ENCODE data around the gene MRPL51. TPM values are rescaled to one million over a fixed set of nuclear protein-coding genes. Genes with fewer than 3 reads are reported as not detected.

MRPL51 gene
- total RNA-seq, 2 experiments from 2014 or later: 152 to 338 TPM

- peaks cover 12% of the 10 kb centered on the region; the same call in 1 of the 2 replicates for H4K20me1 ChIP-seq (ENCODE audit: insufficient read depth, low read length)
- BruUV-seq (replicated peaks): no TSS peak
- POLR2A ChIA-PET: interaction anchor here (0.9 to 2.2 kb wide), 5 partner anchors 20 to 97 kb away, joined by 3 to 19 read pairs (median 4); partner anchors contain the start of gene CD27
- intact Hi-C loops (cut with micrococcal nuclease; ENCODE audit: unreplicated experiment): loop anchor here (5.0 kb wide), 1 partner anchor 142 kb away; no protein-coding TSS in a partner anchor
- H3K4me3 ChIP-seq (ENCODE audit: low read depth, low read length, poor library complexity, severe bottlenecking): no peak overlapping the region
- peaks cover 73% of the 10 kb centered on the region for H3K4me1 ChIP-seq (ENCODE audit: insufficient read depth, low read length, poor library complexity, severe bottlenecking)
- no peak for DNase-seq (ENCODE audit: low spot score)
- H3K79me2 ChIP-seq (ENCODE audit: insufficient read depth, low read depth, low read length): peaks cover 17% of the 10 kb centered on the region
- TF ChIP-seq CTCF (conservative IDR thresholded peaks at IDR 0.05; ENCODE audit: low read length) (no peak), EZH2phosphoT487 (IDR thresholded peaks at IDR 0.05; ENCODE audit: borderline replicate concordance, low read depth, low read length) (no peak)
- CTCF ChIA-PET (ENCODE audit: unreplicated experiment): interaction anchor here (1.0 to 1.9 kb wide), 2 partner anchors 40 to 97 kb away, joined by 3 to 34 read pairs; no protein-coding TSS in a partner anchor
- H2AFZ ChIP-seq (ENCODE audit: low read length): no peak overlapping the region
- 0 out of 2 replicates have a peak, but pooled peaks cover 5% of the 10 kb centered on the region for H3K9me3 ChIP-seq (ENCODE audit: low read length)
- H3K36me3 ChIP-seq (ENCODE audit: insufficient read depth, low read length): peaks cover 93% of the 10 kb centered on the region
- H3K27ac ChIP-seq (ENCODE audit: low read depth, low read length, poor library complexity, severe bottlenecking): no peak overlapping the region
- no peaks in the 10 kb centered on the region for H3K9me2 ChIP-seq (ENCODE audit: insufficient read depth, low read length)
- H3K4me2 ChIP-seq (ENCODE audit: low read length): no peak overlapping the region
These were observed 28.5 kb downstream of the MRPL51 start for GRCh38 chr12:6464531-6464930.

GRCh38 chr12:6463858-6464257 is 29.2 kb downstream of the MRPL51 start:
- intact Hi-C loops (cut with micrococcal nuclease; ENCODE audit: unreplicated experiment): loop anchor here (5.0 kb wide), 1 partner anchor 142 kb away; no protein-coding TSS in a partner anchor
- Histone ChIP-seq H3K79me2 (ENCODE audit: insufficient read depth, low read depth, low read length) (peaks cover 10% of the 10 kb centered on the region), H3K9me3 (ENCODE audit: low read length) (0 out of 2 replicates have a peak, but pooled peaks cover 5% of the 10 kb centered on the region), H3K27ac (ENCODE audit: low read depth, low read length, poor library complexity, severe bottlenecking) (peak overlapping the region; percentile 93), H3K9me2 (ENCODE audit: insufficient read depth, low read length) (no peaks in the 10 kb centered on the region), H3K4me3 (ENCODE audit: low read depth, low read length, poor library complexity, severe bottlenecking) (no peak overlapping the region), H3K4me1 (ENCODE audit: insufficient read depth, low read length, poor library complexity, severe bottlenecking) (peaks cover 66% of the 10 kb centered on the region), H2AFZ (ENCODE audit: low read length) (no peak overlapping the region), H3K36me3 (ENCODE audit: insufficient read depth, low read length) (peaks cover 93% of the 10 kb centered on the region), H3K4me2 (ENCODE audit: low read length) (peak overlapping the region; percentile 80; the same call in 1 of the 2 replicates), H4K20me1 (ENCODE audit: insufficient read depth, low read length) (0 out of 2 replicates have a peak, but pooled peaks cover 6% of the 10 kb centered on the region)
- BruUV-seq (replicated peaks): no TSS peak
- no peak for DNase-seq (ENCODE audit: low spot score)
- TF ChIP-seq EZH2phosphoT487 (IDR thresholded peaks at IDR 0.05; ENCODE audit: borderline replicate concordance, low read depth, low read length) (no peak), CTCF (conservative IDR thresholded peaks at IDR 0.05; ENCODE audit: low read length) (no peak)
- CTCF ChIA-PET (ENCODE audit: unreplicated experiment): interaction anchor here (0.5 to 1.4 kb wide), 3 partner anchors 13 to 96 kb away, joined by 3 to 6 read pairs (median 3); no protein-coding TSS in a partner anchor
- POLR2A ChIA-PET: interaction anchor here (0.6 to 8.2 kb wide), 8 partner anchors 12 to 125 kb away, joined by 3 to 112 read pairs (median 5); partner anchors contain the start of gene CD27

- Histone ChIP-seq H3K9me2 (ENCODE audit: insufficient read depth, low read length) (no peaks in the 10 kb centered on the region), H4K20me1 (ENCODE audit: insufficient read depth, low read length) (no peaks in the 10 kb centered on the region), H3K4me3 (ENCODE audit: low read depth, low read length, poor library complexity, severe bottlenecking) (no peak overlapping the region), H3K36me3 (ENCODE audit: insufficient read depth, low read length) (peaks cover 93% of the 10 kb centered on the region), H3K27ac (ENCODE audit: low read depth, low read length, poor library complexity, severe bottlenecking) (peak overlapping the region; percentile 93), H2AFZ (ENCODE audit: low read length) (no peak overlapping the region), H3K4me1 (ENCODE audit: insufficient read depth, low read length, poor library complexity, severe bottlenecking) (peaks cover 59% of the 10 kb centered on the region), H3K79me2 (ENCODE audit: insufficient read depth, low read depth, low read length) (peaks cover 4% of the 10 kb centered on the region), H3K9me3 (ENCODE audit: low read length) (0 out of 2 replicates have a peak, but pooled peaks cover 3% of the 10 kb centered on the region), H3K4me2 (ENCODE audit: low read length) (peak overlapping the region; percentile 80; the same call in 1 of the 2 replicates)
- CTCF ChIA-PET (ENCODE audit: unreplicated experiment): interaction anchor here (0.7 to 1.4 kb wide), 2 partner anchors 19 to 95 kb away, joined by 3 to 6 read pairs; no protein-coding TSS in a partner anchor
- no peak for DNase-seq (ENCODE audit: low spot score)
- no TSS peak for BruUV-seq (replicated peaks)
- intact Hi-C loops (cut with micrococcal nuclease; ENCODE audit: unreplicated experiment): loop anchor here (5.0 kb wide), 1 partner anchor 141 kb away; no protein-coding TSS in a partner anchor
- no peak for TF ChIP-seq EZH2phosphoT487 (IDR thresholded peaks at IDR 0.05; ENCODE audit: borderline replicate concordance, low read depth, low read length)
- no peak for TF ChIP-seq CTCF (conservative IDR thresholded peaks at IDR 0.05; ENCODE audit: low read length)
- POLR2A ChIA-PET: interaction anchor here (0.6 to 8.2 kb wide), 9 partner anchors 12 to 124 kb away, joined by 3 to 112 read pairs (median 4); partner anchors contain the start of gene CD27
These were observed 29.8 kb downstream of the MRPL51 start for GRCh38 chr12:6463216-6463615.

Data from OCI-LY7 (cell line).